Thoracic aorta (tissue), 2 donors: Measurements from ENCODE around the gene TRAF1. TPM values are rescaled to one million over a fixed set of nuclear protein-coding genes. Genes with fewer than 3 reads are reported as not detected.

Source experiments
- ATAC-seq: fragments of 150-250 bp; one replicate; pipeline ENCODE4 v1.8.0; 2017; ENCODE audit warnings: low read depth; ENCODE audit not compliant: insufficient number of reproducible peaks, low FRiP score
- DNase-seq: peaks from one replicate; pipeline ENCODE4 v3.0.0-alpha.2; 2020; ENCODE audit warnings: low spot score
- H3K27ac ChIP-seq, 2 donors: fragments of 200-600 bp; sonication (generic); 1 replicate in 1 of 2; 2 replicates in 1 of 2; pipeline ENCODE4 v1.5.1; 2016; ENCODE audit warnings: mild to moderate bottlenecking in 2 of 2, moderate library complexity in 2 of 2
- H3K27me3 ChIP-seq: fragments of 200-600 bp; sonication (generic); replicated peaks from 2 replicates; pipeline ENCODE4 v1.6.0; 2016; ENCODE audit warnings: mild to moderate bottlenecking; ENCODE audit not compliant: insufficient read depth
- H3K36me3 ChIP-seq: fragments of 200-600 bp; sonication (generic); one replicate; pipeline ENCODE4 v1.5.1; 2016
- H3K4me1 ChIP-seq, 2 donors: fragments of 200-600 bp; sonication (generic); 1 replicate in 1 of 2; 2 replicates in 1 of 2; pipeline versions ENCODE4 v1.5.1 to v1.6.0; 2016; ENCODE audit warnings: low read depth in 2 of 2, mild to moderate bottlenecking in 1 of 2; ENCODE audit not compliant: control insufficient read depth in 1 of 2
- H3K4me3 ChIP-seq: fragments of 200-600 bp; sonication (generic); 2 replicates; pipeline ENCODE4 v1.5.1; 2016; ENCODE audit warnings: mild to moderate bottlenecking
- H3K9me3 ChIP-seq: fragments of 200-600 bp; sonication (generic); 2 replicates; pipeline ENCODE4 v1.5.1; 2016
- CTCF ChIP-seq: fragments of 200-600 bp; sonication (generic); IDR thresholded peaks from one replicate; pipeline ENCODE4 v1.5.1; 2019; ENCODE audit warnings: antibody characterized with exemption
- total RNA-seq, 2 donors: library from RNA; depleted of rRNA; stranded (reverse); fragments of >200 nt; gene quantifications; one replicate each; pipeline versions ENCODE4 v1.1.0 to v1.2.3, GENCODE V29; 2016

TRAF1 gene
- total RNA-seq, 2 donors from 2014 or later = 36.4 to 52.5 TPM

DNA sequence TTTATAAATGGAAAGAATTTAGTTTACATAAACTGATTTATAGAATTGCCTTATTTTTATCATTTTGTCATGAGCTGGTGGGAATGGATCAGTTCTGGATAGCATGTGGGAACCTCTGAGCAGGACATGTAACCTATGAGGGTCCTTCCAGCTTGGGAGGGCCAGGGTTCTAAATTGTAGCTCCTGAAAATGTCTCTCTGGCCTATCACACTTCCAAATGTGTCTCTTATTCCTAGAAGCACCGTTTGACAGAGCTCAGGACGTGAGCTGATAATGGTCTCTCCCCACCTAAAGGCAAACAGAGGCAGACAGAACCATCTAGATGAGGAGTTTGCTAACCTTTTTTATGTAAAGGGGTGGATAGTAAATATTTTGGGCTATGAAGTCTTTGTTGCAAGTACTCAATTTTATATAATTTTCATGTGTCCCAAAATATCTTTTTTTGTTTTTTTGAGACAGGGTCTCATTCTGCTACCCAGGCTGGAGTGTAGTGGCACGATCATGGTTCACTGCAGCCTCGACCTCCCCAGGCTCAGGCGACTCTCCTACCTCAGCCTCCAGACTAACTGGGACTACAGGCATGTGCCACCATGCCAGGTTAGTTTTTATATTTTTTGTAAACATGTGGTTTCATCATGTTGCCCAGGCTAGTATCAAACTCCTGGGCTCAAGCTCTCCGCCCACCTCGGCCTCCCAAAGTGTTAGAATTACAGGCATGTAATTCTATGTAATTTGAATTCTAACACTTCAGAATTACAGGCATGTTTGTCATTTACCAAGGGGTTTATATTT, 4.0 kb downstream of the TRAF1 start:
- Histone ChIP-seq H3K4me3 (no peak overlapping the region), H3K4me1 (peaks cover 63 to 97% of the 10 kb centered on the region in 2 donors), H3K36me3 (no peaks in the 10 kb centered on the region), H3K27ac (peak overlapping the region; percentile 96), H3K9me3 (no peaks in the 10 kb centered on the region), H3K27me3 (no peaks in the 10 kb centered on the region)
- ATAC-seq (no peak), DNase-seq (no peak)
- no peak for TF ChIP-seq CTCF

GRCh38 chr9:120921661-120922181, 4.9 kb downstream of the TRAF1 start:
- no peaks in the 10 kb centered on the region for H3K36me3 ChIP-seq
- H3K4me3 ChIP-seq = peak overlapping the region; percentile 12
- no peak for DNase-seq
- H3K4me1 ChIP-seq = peaks cover 66 to 97% of the 10 kb centered on the region in 2 donors
- no peak for ATAC-seq
- TF ChIP-seq CTCF = no peak
- H3K9me3 ChIP-seq = no peaks in the 10 kb centered on the region
- H3K27ac ChIP-seq = peak overlapping the region; percentile 96
- no peaks in the 10 kb centered on the region for H3K27me3 ChIP-seq

DNA sequence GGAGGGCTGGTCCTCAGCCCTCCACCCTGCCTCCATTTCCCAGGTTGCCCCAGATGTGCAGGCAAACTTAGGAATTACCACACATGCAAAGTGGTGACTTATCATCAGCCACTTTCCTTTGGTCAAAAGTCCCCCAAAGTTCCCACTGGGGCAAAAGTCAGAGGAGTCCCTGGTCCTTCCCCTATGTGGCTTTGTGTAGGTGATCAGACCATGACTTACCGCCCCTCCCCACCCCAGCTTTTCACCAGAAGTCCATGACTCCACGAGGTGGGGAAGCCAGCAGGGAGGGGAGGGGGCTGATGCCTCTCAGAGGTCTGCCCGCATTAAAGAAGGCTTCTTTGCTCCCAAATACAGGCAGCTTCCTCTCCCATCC, 5.8 kb downstream of the TRAF1 start:
- Histone ChIP-seq H3K27ac (peak overlapping the region; percentile 96), H3K9me3 (no peaks in the 10 kb centered on the region), H3K4me3 (no peak overlapping the region), H3K4me1 (peaks cover 66 to 96% of the 10 kb centered on the region in 2 donors), H3K36me3 (no peaks in the 10 kb centered on the region), H3K27me3 (no peaks in the 10 kb centered on the region)
- no peak for TF ChIP-seq CTCF
- no peak for DNase-seq
- no peak for ATAC-seq

- Histone ChIP-seq H3K36me3 (no peaks in the 10 kb centered on the region), H3K4me1 (peaks cover 67 to 96% of the 10 kb centered on the region in 2 donors), H3K27ac (peak overlapping the region; percentile 96), H3K4me3 (peak overlapping the region; percentile 4), H3K9me3 (no peaks in the 10 kb centered on the region), H3K27me3 (no peaks in the 10 kb centered on the region)
- no peak for TF ChIP-seq CTCF
- ATAC-seq (no peak), DNase-seq (no peak)
These were observed 6.5 kb downstream of the TRAF1 start for GRCh38 chr9:120919843-120920805.
